Loucy (cell line): ENCODE results near the gene ATP11C.

Source experiments
- CTCF ChIP-seq: fragments of 200-600 bp; sonication (generic); conservative IDR thresholded peaks from 2 replicates; pipeline ENCODE4 v1.5.1; 2014; ENCODE audit warnings: mild to moderate bottlenecking, antibody characterized with exemption, low read length
- EZH2phosphoT487 ChIP-seq: fragments of 200-600 bp; IDR thresholded peaks from 2 replicates; pipeline ENCODE4 v1.6.1; 2018; ENCODE audit warnings: antibody characterized with exemption, mild to moderate bottlenecking, moderate library complexity, borderline replicate concordance

- TF ChIP-seq CTCF (no peak), EZH2phosphoT487 (no peak)
Measured at GRCh38 chrX:139890991-139891700, 41.7 kb downstream of the ATP11C start.
